Measurements from ENCODE around the gene SNN. TPM values are rescaled to one million over a fixed set of nuclear protein-coding genes. Genes with fewer than 3 reads are reported as not detected.

Gene SNN
- total RNA-seq, 1 experiment from 2014 or later = 65.2 TPM

DNA sequence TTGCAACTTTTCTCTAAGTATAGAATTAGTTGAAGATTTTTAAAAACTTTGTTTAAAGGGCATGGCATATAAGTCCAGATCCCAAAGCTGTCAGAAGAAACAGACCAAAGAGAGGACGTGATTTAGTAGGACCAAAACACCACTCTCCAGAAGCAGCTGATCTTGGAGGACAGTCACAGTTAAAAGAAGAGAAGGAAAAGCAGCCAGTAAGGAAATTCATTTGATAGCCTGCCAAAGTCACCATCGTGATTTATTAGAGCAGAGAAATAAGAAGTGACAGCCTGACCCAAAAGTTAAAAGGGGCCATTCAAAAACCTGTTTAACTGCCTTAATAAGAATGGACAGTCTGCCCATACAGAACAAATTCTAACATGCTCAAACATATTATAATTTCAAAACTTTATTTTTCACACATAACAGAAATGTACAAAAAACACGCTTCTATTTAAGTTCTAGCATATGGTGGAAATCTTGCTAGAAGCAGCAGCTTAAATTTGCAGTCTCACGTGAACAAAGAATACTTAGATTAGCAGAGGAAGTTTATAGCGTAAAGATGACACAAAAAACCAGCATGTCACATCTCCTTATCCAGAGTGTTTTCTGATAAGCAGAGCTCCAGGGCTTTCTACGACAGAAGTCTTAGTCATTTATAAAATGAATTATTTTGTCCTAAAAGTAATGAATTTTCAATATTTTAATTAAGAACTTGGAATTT is 37.2 kb downstream of the SNN start (continued):
- no peak for TF ChIP-seq ZNF396 (CRISPR knock-in tag; IDR thresholded peaks at IDR 0.05; ENCODE audit: borderline replicate concordance)
- no peak for TF ChIP-seq E2F4 (CRISPR knock-in tag; IDR thresholded peaks at IDR 0.05; ENCODE audit: borderline replicate concordance, low read depth)

DNA sequence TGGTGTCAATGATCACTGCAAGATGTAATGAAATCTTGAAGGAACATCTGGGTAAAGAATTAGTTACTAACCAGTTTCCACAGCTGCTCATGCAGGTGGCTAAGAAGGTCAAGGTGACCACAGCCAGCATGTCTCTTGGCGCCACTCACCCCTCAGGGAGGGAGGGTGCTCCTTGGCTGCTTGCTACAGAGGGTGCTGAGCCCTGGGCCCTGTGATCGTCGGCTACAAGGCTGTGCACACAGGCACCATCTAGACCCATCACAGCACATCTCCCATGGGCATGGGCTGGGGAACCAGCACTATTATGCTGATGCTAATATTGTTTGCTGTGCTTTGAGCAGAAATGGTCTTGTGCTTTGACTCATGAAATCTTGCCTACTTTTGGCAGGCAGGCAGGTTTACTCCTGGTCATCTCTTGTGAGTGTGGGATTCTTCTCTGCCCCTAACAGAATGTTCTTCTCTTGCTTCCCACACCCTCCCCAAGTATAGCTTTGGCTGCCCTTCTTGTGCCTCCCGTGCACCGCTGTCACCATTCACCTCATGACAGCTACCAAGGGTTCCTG is 38.0 kb downstream of the SNN start:
- Mint-ChIP-seq H3K36me3 (peaks cover 3% of the 10 kb centered on the region; the same call in 1 of the 2 replicates), H3K27me3 (ENCODE audit: low read depth) (no peaks in the 10 kb centered on the region), H3K4me3 (no peak overlapping the region), H3K27ac (no peak overlapping the region), H3K4me1 (no peaks in the 10 kb centered on the region), H3K9me3 (no peaks in the 10 kb centered on the region)
- ChIA-PET POLR2A (no interaction called here), CTCF (interaction anchor here (0.5 to 2.2 kb wide), 3 partner anchors 9 to 174 kb away, joined by 3 to 8 read pairs (median 4); no protein-coding TSS in a partner anchor)
- ATAC-seq = no peak
- DNase-seq (ENCODE audit: low spot score) = no peak
- TF ChIP-seq E2F4 (CRISPR knock-in tag; IDR thresholded peaks at IDR 0.05; ENCODE audit: borderline replicate concordance, low read depth) = no peak
- no peak for TF ChIP-seq PRRX2 (CRISPR knock-in tag; IDR thresholded peaks at IDR 0.05)
- TF ChIP-seq USF2 (CRISPR knock-in tag; IDR thresholded peaks at IDR 0.05) = no peak
- TF ChIP-seq ETV6 (CRISPR knock-in tag; IDR thresholded peaks at IDR 0.05) = no peak
- TF ChIP-seq, protein P1, sequence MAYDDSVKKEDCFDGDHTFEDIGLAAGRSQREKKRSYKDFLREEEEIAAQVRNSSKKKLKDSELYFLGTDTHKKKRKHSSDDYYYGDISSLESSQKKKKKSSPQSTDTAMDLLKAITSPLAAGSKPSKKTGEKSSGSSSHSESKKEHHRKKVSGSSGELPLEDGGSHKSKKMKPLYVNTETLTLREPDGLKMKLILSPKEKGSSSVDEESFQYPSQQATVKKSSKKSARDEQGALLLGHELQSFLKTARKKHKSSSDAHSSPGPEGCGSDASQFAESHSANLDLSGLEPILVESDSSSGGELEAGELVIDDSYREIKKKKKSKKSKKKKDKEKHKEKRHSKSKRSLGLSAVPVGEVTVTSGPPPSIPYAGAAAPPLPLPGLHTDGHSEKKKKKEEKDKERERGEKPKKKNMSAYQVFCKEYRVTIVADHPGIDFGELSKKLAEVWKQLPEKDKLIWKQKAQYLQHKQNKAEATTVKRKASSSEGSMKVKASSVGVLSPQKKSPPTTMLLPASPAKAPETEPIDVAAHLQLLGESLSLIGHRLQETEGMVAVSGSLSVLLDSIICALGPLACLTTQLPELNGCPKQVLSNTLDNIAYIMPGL (CRISPR knock-in tag; IDR thresholded peaks at IDR 0.05) = no peak
- TF ChIP-seq CREM (CRISPR knock-in tag; IDR thresholded peaks at IDR 0.05) = no peak
- no peak for TF ChIP-seq ERG (CRISPR knock-in tag; IDR thresholded peaks at IDR 0.05)
- no peak for TF ChIP-seq ZNF317 (CRISPR knock-in tag; IDR thresholded peaks at IDR 0.05; ENCODE audit: borderline replicate concordance, low read depth)
- TF ChIP-seq ZNF425 (CRISPR knock-in tag; conservative IDR thresholded peaks at IDR 0.05) = no peak
- TF ChIP-seq ZNF138 (CRISPR knock-in tag; conservative IDR thresholded peaks at IDR 0.05) = no peak
- TF ChIP-seq PRDM15 (CRISPR knock-in tag; IDR thresholded peaks at IDR 0.05) = no peak
- TF ChIP-seq ZNF512 (CRISPR knock-in tag; IDR thresholded peaks at IDR 0.05; ENCODE audit: borderline replicate concordance) = no peak
- TF ChIP-seq MAX (CRISPR knock-in tag; IDR thresholded peaks at IDR 0.05) = no peak
- no peak for TF ChIP-seq ZNF416 (CRISPR knock-in tag; IDR thresholded peaks at IDR 0.05)
- no peak for TF ChIP-seq ATF1 (CRISPR knock-in tag; IDR thresholded peaks at IDR 0.05)
- TF ChIP-seq CTCF (IDR thresholded peaks at IDR 0.05) = no peak
